K562 (cell line): ENCODE measurements around the gene ASPRV1. TPM values are rescaled to one million over a fixed set of nuclear protein-coding genes. Genes with fewer than 3 reads are reported as not detected.

Source experiments
- ILK ChIP-seq: fragments of 450-650 bp; IDR thresholded peaks from 2 replicates; pipeline ENCODE4 v1.6.1; 2016; ENCODE audit warnings: missing genetic modification characterization, low read depth, mild to moderate bottlenecking, missing compliant biosample characterization, moderate library complexity, borderline replicate concordance
- KDM1A ChIP-seq, 2 experiments: fragments of 450-650 bp; IDR thresholded peaks; 2 replicates each; pipeline ENCODE4 v1.6.1; 2016; ENCODE audit warnings: mild to moderate bottlenecking in 2 of 2
- MAFF ChIP-seq: IDR thresholded peaks from 2 replicates; pipeline ENCODE4 v1.6.1; 2012; ENCODE audit warnings: low read length, improper control_type of control experiment
- MBD2 ChIP-seq: sonication (generic); IDR thresholded peaks from 2 replicates; pipeline ENCODE4 v1.6.1; 2016; ENCODE audit warnings: low read depth, borderline replicate concordance
- NCOA2 ChIP-seq, 2 experiments: fragments of 450-650 bp; IDR thresholded peaks; 2 replicates each; pipeline ENCODE4 v1.6.1; 2018; ENCODE audit warnings: mild to moderate bottlenecking in 2 of 2, moderate library complexity in 1 of 2; ENCODE audit not compliant: partially characterized antibody in 2 of 2
- NRF1 ChIP-seq, 2 experiments: fragments of 450-650 bp; IDR thresholded peaks in 1 of 2; conservative IDR thresholded peaks in 1 of 2; 2 replicates each; pipeline ENCODE4 v1.6.1; 2014; ENCODE audit warnings: mild to moderate bottlenecking in 2 of 2
- PHTF2 ChIP-seq: fragments of 250-450 bp; sonication (Bioruptor Pico); IDR thresholded peaks from 2 replicates; pipeline ENCODE4 v1.5.0; 2021; ENCODE audit warnings: mild to moderate bottlenecking
- PTTG1 ChIP-seq: fragments of 450-650 bp; IDR thresholded peaks from 2 replicates; pipeline ENCODE4 v1.6.1; 2016; ENCODE audit warnings: low read depth, mild to moderate bottlenecking, missing genetic modification characterization, missing compliant biosample characterization
- PYGO2 ChIP-seq: fragments of 450-650 bp; IDR thresholded peaks from 2 replicates; pipeline ENCODE4 v1.6.1; 2016; ENCODE audit warnings: mild to moderate bottlenecking, missing genetic modification characterization, moderate library complexity, missing compliant biosample characterization
- RAD51 ChIP-seq: fragments of 450-650 bp; IDR thresholded peaks from 2 replicates; pipeline ENCODE4 v1.7.1; 2016; ENCODE audit warnings: low read depth, mild to moderate bottlenecking, borderline replicate concordance
- RBM15 ChIP-seq: fragments of 200-400 bp; formaldehyde crosslinking; IDR thresholded peaks from 2 replicates; pipeline ENCODE4 v1.6.1; 2018; ENCODE audit warnings: mild to moderate bottlenecking, low read length, moderate library complexity; ENCODE audit not compliant: insufficient read depth
- RNF2 ChIP-seq: sonication (generic); IDR thresholded peaks from 2 replicates; pipeline ENCODE4 v1.6.1; 2016
- ZNF124 ChIP-seq: sonication (generic); formaldehyde crosslinking; IDR thresholded peaks from 2 replicates; pipeline ENCODE4 v1.8.1; 2022; ENCODE audit warnings: missing genetic modification reagents
- ZNF232 ChIP-seq: sonication (generic); formaldehyde crosslinking; IDR thresholded peaks from 2 replicates; pipeline ENCODE4 v1.8.0; 2022; ENCODE audit warnings: mild to moderate bottlenecking, missing genetic modification reagents
- ZNF316 ChIP-seq: fragments of 450-650 bp; IDR thresholded peaks from 2 replicates; pipeline ENCODE4 v1.6.1; 2016
- ZNF551 ChIP-seq: fragments of 250-450 bp; sonication (Bioruptor Pico); IDR thresholded peaks from 2 replicates; pipeline ENCODE4 v1.5.0; 2021; ENCODE audit warnings: mild to moderate bottlenecking, moderate library complexity
- ZNF668 ChIP-seq: fragments of 250-450 bp; sonication (Bioruptor Pico); IDR thresholded peaks from 2 replicates; pipeline ENCODE4 v1.8.0; 2022; ENCODE audit warnings: mild to moderate bottlenecking, inconsistent platforms
- polyA plus RNA-seq, 8 experiments: library from polyadenylated mRNA; depleted of rRNA in 4 of 8; stranded (reverse) in 5 of 8; unstranded in 3 of 8; fragments of >200 nt; fragmentation: Nextera tagmentation in 2 of 8; fragmentation: Illumina TruSeq in 1 of 8; extraction: Ambion mirVana in 2 of 8; extraction: Trizol in 1 of 8; gene quantifications; 2 replicates each; pipeline versions ENCODE4 v1.2.1 to v1.2.3, GENCODE V29; 2011 to 2014; ENCODE audit warnings: inconsistent platforms in 1 of 8, missing spikeins in 1 of 8
- total RNA-seq, 7 experiments: library from RNA; depleted of rRNA in 6 of 7; stranded (reverse); fragments of >200 nt in 6 of 7; fragmentation: Illumina TruSeq in 2 of 7; extraction: Trizol in 2 of 7; gene quantifications; 2 replicates each; pipeline versions ENCODE4 v1.2.1 to v1.2.3, GENCODE V29; 2011 to 2021; ENCODE audit warnings: low replicate concordance in 1 of 7
- TF ChIP-seq, protein P1 (sequence below): fragments of 250-450 bp; sonication (Bioruptor Pico); IDR thresholded peaks from 2 replicates; pipeline ENCODE4 v1.8.0; 2022; ENCODE audit warnings: moderate library complexity, mild to moderate bottlenecking, inconsistent platforms
- TF ChIP-seq, protein P2 (sequence below), 2 experiments: fragments of 200-800 bp in 1 of 2; sonication (Bioruptor generic) in 1 of 2; sonication (generic) in 1 of 2; formaldehyde crosslinking in 1 of 2; IDR thresholded peaks in 1 of 2; conservative IDR thresholded peaks in 1 of 2; 2 replicates each; pipeline versions ENCODE4 v1.5.0 to v1.6.1; 2016 to 2020; ENCODE audit warnings: missing compliant biosample characterization in 1 of 2, missing genetic modification characterization in 1 of 2, missing genetic modification reagents in 1 of 2
- TF ChIP-seq, protein P3 (sequence below): sonication (generic); formaldehyde crosslinking; IDR thresholded peaks from 2 replicates; pipeline ENCODE4 v1.8.0; 2022; ENCODE audit warnings: mild to moderate bottlenecking, missing genetic modification reagents
- TF ChIP-seq, protein P4 (sequence below): sonication (generic); formaldehyde crosslinking; IDR thresholded peaks from 2 replicates; pipeline ENCODE4 v1.8.1; 2022; ENCODE audit warnings: missing genetic modification reagents

ASPRV1 gene
- total and polyA plus RNA-seq, 9 of the 15 experiments (the other 6 are each of a cell fraction or from before 2014, with no cell fraction given) = 0.17 to 0.72 (median 0.47) TPM; not detected in 1

DNA sequence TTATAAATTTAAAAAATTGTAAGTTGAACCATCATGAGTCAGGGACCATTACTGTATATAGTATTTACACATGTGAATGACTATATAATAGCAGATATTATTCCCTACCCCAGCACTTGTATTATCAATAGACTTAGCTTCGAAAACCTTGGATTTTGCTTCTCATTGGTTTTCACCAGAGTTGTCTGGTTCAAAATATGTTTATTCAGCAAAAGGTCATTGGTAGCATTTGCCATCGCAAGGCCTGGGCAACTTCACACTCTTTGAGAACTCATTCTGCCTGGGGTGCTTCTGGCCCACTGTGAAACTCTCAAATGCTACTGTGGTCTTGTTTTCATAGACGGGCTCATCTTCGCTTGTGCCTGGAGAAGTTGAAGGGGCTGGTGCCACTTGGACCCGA is 26.4 kb downstream of the ASPRV1 start (continued):
- TF ChIP-seq RBM15 = no peak
- TF ChIP-seq NCOA2 (IDR thresholded peaks at IDR 0.05; ENCODE audit: partially characterized antibody in 2 of 2) = no peak
- TF ChIP-seq, protein P1, sequence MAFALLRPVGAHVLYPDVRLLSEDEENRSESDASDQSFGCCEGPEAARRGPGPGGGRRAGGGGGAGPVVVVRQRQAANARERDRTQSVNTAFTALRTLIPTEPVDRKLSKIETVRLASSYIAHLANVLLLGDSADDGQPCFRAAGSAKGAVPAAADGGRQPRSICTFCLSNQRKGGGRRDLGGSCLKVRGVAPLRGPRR = no peak
- TF ChIP-seq, protein P2, sequence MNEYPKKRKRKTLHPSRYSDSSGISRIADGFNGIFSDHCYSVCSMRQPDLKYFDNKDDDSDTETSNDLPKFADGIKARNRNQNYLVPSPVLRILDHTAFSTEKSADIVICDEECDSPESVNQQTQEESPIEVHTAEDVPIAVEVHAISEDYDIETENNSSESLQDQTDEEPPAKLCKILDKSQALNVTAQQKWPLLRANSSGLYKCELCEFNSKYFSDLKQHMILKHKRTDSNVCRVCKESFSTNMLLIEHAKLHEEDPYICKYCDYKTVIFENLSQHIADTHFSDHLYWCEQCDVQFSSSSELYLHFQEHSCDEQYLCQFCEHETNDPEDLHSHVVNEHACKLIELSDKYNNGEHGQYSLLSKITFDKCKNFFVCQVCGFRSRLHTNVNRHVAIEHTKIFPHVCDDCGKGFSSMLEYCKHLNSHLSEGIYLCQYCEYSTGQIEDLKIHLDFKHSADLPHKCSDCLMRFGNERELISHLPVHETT (CRISPR knock-in tag; conservative IDR thresholded peaks at IDR 0.05 in 1 of 2, IDR thresholded peaks at IDR 0.05 in 1 of 2) = no peak
- TF ChIP-seq KDM1A (IDR thresholded peaks at IDR 0.05) = no peak
- no peak for TF ChIP-seq ILK (tag)
- TF ChIP-seq MBD2 = no peak
- TF ChIP-seq, protein P3, sequence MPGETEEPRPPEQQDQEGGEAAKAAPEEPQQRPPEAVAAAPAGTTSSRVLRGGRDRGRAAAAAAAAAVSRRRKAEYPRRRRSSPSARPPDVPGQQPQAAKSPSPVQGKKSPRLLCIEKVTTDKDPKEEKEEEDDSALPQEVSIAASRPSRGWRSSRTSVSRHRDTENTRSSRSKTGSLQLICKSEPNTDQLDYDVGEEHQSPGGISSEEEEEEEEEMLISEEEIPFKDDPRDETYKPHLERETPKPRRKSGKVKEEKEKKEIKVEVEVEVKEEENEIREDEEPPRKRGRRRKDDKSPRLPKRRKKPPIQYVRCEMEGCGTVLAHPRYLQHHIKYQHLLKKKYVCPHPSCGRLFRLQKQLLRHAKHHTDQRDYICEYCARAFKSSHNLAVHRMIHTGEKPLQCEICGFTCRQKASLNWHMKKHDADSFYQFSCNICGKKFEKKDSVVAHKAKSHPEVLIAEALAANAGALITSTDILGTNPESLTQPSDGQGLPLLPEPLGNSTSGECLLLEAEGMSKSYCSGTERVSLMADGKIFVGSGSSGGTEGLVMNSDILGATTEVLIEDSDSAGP (CRISPR knock-in tag) = no peak
- TF ChIP-seq NRF1 (conservative IDR thresholded peaks at IDR 0.05 in 1 of 2, IDR thresholded peaks at IDR 0.05 in 1 of 2) = no peak
- TF ChIP-seq RNF2 = no peak
- no peak for TF ChIP-seq ZNF232 (CRISPR knock-in tag)
- TF ChIP-seq ZNF316 = peak; percentile 85
- TF ChIP-seq ZNF551 (CRISPR knock-in tag) = no peak
- no peak for TF ChIP-seq ZNF668 (CRISPR knock-in tag)
- no peak for TF ChIP-seq PYGO2 (tag)
- TF ChIP-seq PHTF2 = no peak
- no peak for TF ChIP-seq RAD51
- no peak for TF ChIP-seq PTTG1 (tag)
- no peak for TF ChIP-seq ZNF124 (CRISPR knock-in tag)
- peak; percentile 50 for TF ChIP-seq MAFF
- TF ChIP-seq, protein P4, sequence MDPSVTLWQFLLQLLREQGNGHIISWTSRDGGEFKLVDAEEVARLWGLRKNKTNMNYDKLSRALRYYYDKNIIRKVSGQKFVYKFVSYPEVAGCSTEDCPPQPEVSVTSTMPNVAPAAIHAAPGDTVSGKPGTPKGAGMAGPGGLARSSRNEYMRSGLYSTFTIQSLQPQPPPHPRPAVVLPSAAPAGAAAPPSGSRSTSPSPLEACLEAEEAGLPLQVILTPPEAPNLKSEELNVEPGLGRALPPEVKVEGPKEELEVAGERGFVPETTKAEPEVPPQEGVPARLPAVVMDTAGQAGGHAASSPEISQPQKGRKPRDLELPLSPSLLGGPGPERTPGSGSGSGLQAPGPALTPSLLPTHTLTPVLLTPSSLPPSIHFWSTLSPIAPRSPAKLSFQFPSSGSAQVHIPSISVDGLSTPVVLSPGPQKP (CRISPR knock-in tag) = no peak
